Measurements from ENCODE around the gene NAV1. TPM values are rescaled to one million over a fixed set of nuclear protein-coding genes. Genes with fewer than 3 reads are reported as not detected.
A peak's percentile ranks its signal among the peaks of the same experiment; 100 is the strongest.

Gene NAV1
- total and polyA plus RNA-seq, 9 of the 15 experiments (the other 6 are each of a cell fraction or from before 2014, with no cell fraction given): 0.91 to 16.8 (median 3.2) TPM

- TF ChIP-seq DEAF1 (CRISPR knock-in tag; IDR thresholded peaks at IDR 0.05) (no peak), AFF1 (IDR thresholded peaks at IDR 0.05; ENCODE audit: low read depth in 1 of 2, partially characterized antibody in 2 of 2) (no peak), JUND (IDR thresholded peaks at IDR 0.05; ENCODE audit: borderline replicate concordance, low read depth, low read length) (no peak), JUND (tag; IDR thresholded peaks at IDR 0.05; ENCODE audit: borderline replicate concordance, low read depth, low read length) (no peak), ATF7 (IDR thresholded peaks at IDR 0.05) (no peak), MIER1 (IDR thresholded peaks at IDR 0.05; ENCODE audit: low read depth) (no peak), GTF2F1 (IDR thresholded peaks at IDR 0.05; ENCODE audit: low read depth, low read length) (no peak), NUFIP1 (IDR thresholded peaks at IDR 0.05; ENCODE audit: partially characterized antibody) (no peak), TOE1 (IDR thresholded peaks at IDR 0.05; ENCODE audit: borderline replicate concordance) (no peak), TOE1 (CRISPR knock-in tag; IDR thresholded peaks at IDR 0.05; ENCODE audit: borderline replicate concordance, low read depth) (no peak), MEF2D (tag; conservative IDR thresholded peaks at IDR 0.05; ENCODE audit: low read depth) (no peak), NONO (IDR thresholded peaks at IDR 0.05; ENCODE audit: low read depth in 2 of 2, low read length in 1 of 2) (no peak), PHB2 (IDR thresholded peaks at IDR 0.05; ENCODE audit: low read depth) (no peak), ZNF316 (IDR thresholded peaks at IDR 0.05) (0 out of 2 replicates have a peak, but pooled peaks have one; percentile 7), FOXA1 (IDR thresholded peaks at IDR 0.05; ENCODE audit: borderline replicate concordance) (no peak), HOXB6 (CRISPR knock-in tag; IDR thresholded peaks at IDR 0.05; ENCODE audit: borderline replicate concordance) (no peak), HDAC1 (IDR thresholded peaks at IDR 0.05) (0 out of 4 replicates have a peak, but pooled peaks of 1 of the 2 experiments have one; percentile 33), RFX1 (IDR thresholded peaks at IDR 0.05) (no peak), NCOR1 (IDR thresholded peaks at IDR 0.05) (peak; percentile 37; the same call in 1 of the 2 replicates), SMAD4 (CRISPR knock-in tag; conservative IDR thresholded peaks at IDR 0.05) (0 out of 2 replicates have a peak, but pooled peaks have one; percentile 51), SPI1 (IDR thresholded peaks at IDR 0.05; ENCODE audit: borderline replicate concordance, low read depth, low read length) (no peak), MECOM (CRISPR knock-in tag; IDR thresholded peaks at IDR 0.05) (peak; percentile 51; the same call in 1 of the 2 replicates), TAF7 (tag; IDR thresholded peaks at IDR 0.05) (no peak), ARID1B (IDR thresholded peaks at IDR 0.05) (peak; percentile 72), PTRF (tag; IDR thresholded peaks at IDR 0.05) (0 out of 2 replicates have a peak, but pooled peaks have one; percentile 29), HDAC3 (IDR thresholded peaks at IDR 0.05; ENCODE audit: borderline replicate concordance, partially characterized antibody) (no peak), TAF1 (IDR thresholded peaks at IDR 0.05; ENCODE audit: control insufficient read depth, extremely low read depth, insufficient read depth, low read length, severe bottlenecking) (no peak)
Observed at GRCh38 chr1:201573030-201573429, 34.1 kb downstream of the NAV1 start (continued).

Data from K562 (cell line).